ENCODE measurements around the gene TRABD2B.
A peak's percentile ranks its signal among the peaks of the same experiment; 100 is the strongest.

The TRABD2B gene

GRCh38 chr1:47986761-47987200 lies 10.4 kb downstream of the TRABD2B start:
- peak; percentile 36 for DNase-seq (ENCODE audit: low read depth)
- no peak overlapping the region for H3K4me3 ChIP-seq (replicated peaks; ENCODE audit: low read depth, low read length)
- no peak for TF ChIP-seq CTCF (IDR thresholded peaks at IDR 0.05; ENCODE audit: low read length, missing control alignments)

GRCh38 chr1:47985018-47985417 lies 12.2 kb downstream of the TRABD2B start:
- no peak for TF ChIP-seq CTCF (IDR thresholded peaks at IDR 0.05; ENCODE audit: low read length, missing control alignments)
- no peak for DNase-seq (ENCODE audit: low read depth)
- H3K4me3 ChIP-seq (replicated peaks; ENCODE audit: low read depth, low read length), result no peak overlapping the region

GRCh38 chr1:47984175-47984789 lies 12.9 kb downstream of the TRABD2B start:
- no peak for TF ChIP-seq CTCF (IDR thresholded peaks at IDR 0.05; ENCODE audit: low read length, missing control alignments)
- DNase-seq (ENCODE audit: low read depth), result no peak
- H3K4me3 ChIP-seq (replicated peaks; ENCODE audit: low read depth, low read length), result no peak overlapping the region

GRCh38 chr1:47983691-47984090 lies 13.5 kb downstream of the TRABD2B start:
- no peak for DNase-seq (ENCODE audit: low read depth)
- TF ChIP-seq CTCF (IDR thresholded peaks at IDR 0.05; ENCODE audit: low read length, missing control alignments), result no peak
- no peak overlapping the region for H3K4me3 ChIP-seq (replicated peaks; ENCODE audit: low read depth, low read length)

- no peak overlapping the region for H3K4me3 ChIP-seq (replicated peaks; ENCODE audit: low read depth, low read length)
- TF ChIP-seq CTCF (IDR thresholded peaks at IDR 0.05; ENCODE audit: low read length, missing control alignments), result no peak
- DNase-seq (ENCODE audit: low read depth), result no peak
These were observed 15.4 kb downstream of the TRABD2B start for GRCh38 chr1:47981667-47982350.

- no peak for DNase-seq (ENCODE audit: low read depth)
- H3K4me3 ChIP-seq (replicated peaks; ENCODE audit: low read depth, low read length), result no peak overlapping the region
- TF ChIP-seq CTCF (IDR thresholded peaks at IDR 0.05; ENCODE audit: low read length, missing control alignments), result no peak
These were observed 16.7 kb downstream of the TRABD2B start for GRCh38 chr1:47980501-47980900.

GRCh38 chr1:47979724-47980123 lies 17.5 kb downstream of the TRABD2B start:
- no peak overlapping the region for H3K4me3 ChIP-seq (replicated peaks; ENCODE audit: low read depth, low read length)
- no peak for TF ChIP-seq CTCF (IDR thresholded peaks at IDR 0.05; ENCODE audit: low read length, missing control alignments)
- DNase-seq (ENCODE audit: low read depth), result no peak

All from fibroblast of pulmonary artery (primary cell).